ENCODE data around the gene PLEKHA5.

Gene PLEKHA5

GRCh38 chr12:19415563-19415962 is 286.0 kb downstream of the PLEKHA5 start:
- DNase-seq = no peak
- no peak overlapping the region for H3K4me2 ChIP-seq (ENCODE audit: low read length, poor library complexity, severe bottlenecking)
- no peak overlapping the region for H3K4me3 ChIP-seq (ENCODE audit: insufficient read depth in 1 of 2, low read depth in 1 of 2, low read length in 2 of 2)
- no peak overlapping the region for H2BK12ac ChIP-seq (ENCODE audit: low read length in 2 of 2)
- H2AK5ac ChIP-seq (ENCODE audit: low read length, severe bottlenecking) = no peak overlapping the region
- no peak overlapping the region for H4K91ac ChIP-seq (ENCODE audit: low read length)
- H3K9me3 ChIP-seq (ENCODE audit: control insufficient read depth, low read length) = no peaks in the 10 kb centered on the region
- H3K4ac ChIP-seq (ENCODE audit: low read depth in 1 of 2, low read length in 2 of 2) = no peak overlapping the region
- no peak overlapping the region for H3K18ac ChIP-seq (ENCODE audit: low read depth in 1 of 2, low read length in 2 of 2)
- no peak overlapping the region for H2BK15ac ChIP-seq (ENCODE audit: low read depth, poor library complexity, severe bottlenecking)
- no peak overlapping the region for H2BK5ac ChIP-seq (ENCODE audit: low read depth, low read length, poor library complexity, severe bottlenecking)
- no peaks in the 10 kb centered on the region for H3K79me1 ChIP-seq (replicated peaks; ENCODE audit: low read length, poor library complexity, severe bottlenecking)
- H3K9ac ChIP-seq (ENCODE audit: low read length) = no peak overlapping the region
- no peak overlapping the region for H2BK120ac ChIP-seq (ENCODE audit: low read depth, low read length)
- H3K27ac ChIP-seq (ENCODE audit: low read length, poor library complexity, severe bottlenecking) = no peak overlapping the region
- H3K4me1 ChIP-seq (ENCODE audit: control insufficient read depth, insufficient read depth, low read depth, low read length) = no peaks in the 10 kb centered on the region
- no peak overlapping the region for H3K14ac ChIP-seq (ENCODE audit: low read length in 2 of 2)
- no peaks in the 10 kb centered on the region for H3K27me3 ChIP-seq (ENCODE audit: control insufficient read depth in 1 of 2, insufficient read depth in 1 of 2, low read length in 2 of 2)
- no peak overlapping the region for H3K23ac ChIP-seq (ENCODE audit: low read length in 2 of 2)
- no peaks in the 10 kb centered on the region for H3K36me3 ChIP-seq (ENCODE audit: control insufficient read depth in 1 of 2, insufficient read depth in 2 of 2, low read depth in 1 of 2, low read length in 2 of 2)
- no peak overlapping the region for H4K8ac ChIP-seq (ENCODE audit: low read length)
- no peak overlapping the region for H2AFZ ChIP-seq (ENCODE audit: low read depth, low read length)

- H3K18ac ChIP-seq (ENCODE audit: low read depth in 1 of 2, low read length in 2 of 2) = no peak overlapping the region
- no peak overlapping the region for H4K91ac ChIP-seq (ENCODE audit: low read length)
- no peak overlapping the region for H2AK5ac ChIP-seq (ENCODE audit: low read length, severe bottlenecking)
- H2BK12ac ChIP-seq (ENCODE audit: low read length in 2 of 2) = no peak overlapping the region
- H2BK15ac ChIP-seq (ENCODE audit: low read depth, poor library complexity, severe bottlenecking) = no peak overlapping the region
- no peaks in the 10 kb centered on the region for H3K27me3 ChIP-seq (ENCODE audit: control insufficient read depth in 1 of 2, insufficient read depth in 1 of 2, low read length in 2 of 2)
- no peak overlapping the region for H3K23ac ChIP-seq (ENCODE audit: low read length in 2 of 2)
- H3K9me3 ChIP-seq (ENCODE audit: control insufficient read depth, low read length) = no peaks in the 10 kb centered on the region
- H3K4me2 ChIP-seq (ENCODE audit: low read length, poor library complexity, severe bottlenecking) = no peak overlapping the region
- no peaks in the 10 kb centered on the region for H3K36me3 ChIP-seq (ENCODE audit: control insufficient read depth in 1 of 2, insufficient read depth in 2 of 2, low read depth in 1 of 2, low read length in 2 of 2)
- no peak overlapping the region for H3K27ac ChIP-seq (ENCODE audit: low read length, poor library complexity, severe bottlenecking)
- peaks cover 1% of the 10 kb centered on the region for H3K4me1 ChIP-seq (ENCODE audit: control insufficient read depth, insufficient read depth, low read depth, low read length)
- no peak overlapping the region for H3K4me3 ChIP-seq (ENCODE audit: insufficient read depth in 1 of 2, low read depth in 1 of 2, low read length in 2 of 2)
- no peaks in the 10 kb centered on the region for H3K79me1 ChIP-seq (replicated peaks; ENCODE audit: low read length, poor library complexity, severe bottlenecking)
- H2BK5ac ChIP-seq (ENCODE audit: low read depth, low read length, poor library complexity, severe bottlenecking) = no peak overlapping the region
- no peak overlapping the region for H2AFZ ChIP-seq (ENCODE audit: low read depth, low read length)
- no peak for DNase-seq
- H3K14ac ChIP-seq (ENCODE audit: low read length in 2 of 2) = no peak overlapping the region
- H3K9ac ChIP-seq (ENCODE audit: low read length) = no peak overlapping the region
- H2BK120ac ChIP-seq (ENCODE audit: low read depth, low read length) = no peak overlapping the region
- no peak overlapping the region for H4K8ac ChIP-seq (ENCODE audit: low read length)
- no peak overlapping the region for H3K4ac ChIP-seq (ENCODE audit: low read depth in 1 of 2, low read length in 2 of 2)
- WGBS = 96% methylated on average over 10 of the region's 14 CpGs
Measured at GRCh38 chr12:19419086-19419485, 289.6 kb downstream of the PLEKHA5 start.

- no peaks in the 10 kb centered on the region for H3K27me3 ChIP-seq (ENCODE audit: control insufficient read depth in 1 of 2, insufficient read depth in 1 of 2, low read length in 2 of 2)
- H3K27ac ChIP-seq (ENCODE audit: low read length, poor library complexity, severe bottlenecking) = no peak overlapping the region
- H3K4me1 ChIP-seq (ENCODE audit: control insufficient read depth, insufficient read depth, low read depth, low read length) = peaks cover 1% of the 10 kb centered on the region
- no peak overlapping the region for H3K4ac ChIP-seq (ENCODE audit: low read depth in 1 of 2, low read length in 2 of 2)
- no peaks in the 10 kb centered on the region for H3K9me3 ChIP-seq (ENCODE audit: control insufficient read depth, low read length)
- no peak overlapping the region for H2BK12ac ChIP-seq (ENCODE audit: low read length in 2 of 2)
- H3K79me1 ChIP-seq (replicated peaks; ENCODE audit: low read length, poor library complexity, severe bottlenecking) = no peaks in the 10 kb centered on the region
- no peak overlapping the region for H4K8ac ChIP-seq (ENCODE audit: low read length)
- H3K36me3 ChIP-seq (ENCODE audit: control insufficient read depth in 1 of 2, insufficient read depth in 2 of 2, low read depth in 1 of 2, low read length in 2 of 2) = no peaks in the 10 kb centered on the region
- H2AK5ac ChIP-seq (ENCODE audit: low read length, severe bottlenecking) = no peak overlapping the region
- no peak overlapping the region for H3K4me3 ChIP-seq (ENCODE audit: insufficient read depth in 1 of 2, low read depth in 1 of 2, low read length in 2 of 2)
- H3K23ac ChIP-seq (ENCODE audit: low read length in 2 of 2) = no peak overlapping the region
- no peak overlapping the region for H3K4me2 ChIP-seq (ENCODE audit: low read length, poor library complexity, severe bottlenecking)
- no peak for DNase-seq
- no peak overlapping the region for H2BK5ac ChIP-seq (ENCODE audit: low read depth, low read length, poor library complexity, severe bottlenecking)
- no peak overlapping the region for H2BK15ac ChIP-seq (ENCODE audit: low read depth, poor library complexity, severe bottlenecking)
- H3K9ac ChIP-seq (ENCODE audit: low read length) = no peak overlapping the region
- no peak overlapping the region for H2AFZ ChIP-seq (ENCODE audit: low read depth, low read length)
- H4K91ac ChIP-seq (ENCODE audit: low read length) = no peak overlapping the region
- 90% methylated on average over 6 of the region's 6 CpGs for WGBS
- no peak overlapping the region for H3K18ac ChIP-seq (ENCODE audit: low read depth in 1 of 2, low read length in 2 of 2)
- no peak overlapping the region for H3K14ac ChIP-seq (ENCODE audit: low read length in 2 of 2)
- H2BK120ac ChIP-seq (ENCODE audit: low read depth, low read length) = no peak overlapping the region
Measured at GRCh38 chr12:19421503-19422282, 292.2 kb downstream of the PLEKHA5 start.

- Histone ChIP-seq H2BK15ac (ENCODE audit: low read depth, poor library complexity, severe bottlenecking) (no peak overlapping the region), H3K27me3 (ENCODE audit: control insufficient read depth in 1 of 2, insufficient read depth in 1 of 2, low read length in 2 of 2) (no peaks in the 10 kb centered on the region), H4K91ac (ENCODE audit: low read length) (no peak overlapping the region), H3K4ac (ENCODE audit: low read depth in 1 of 2, low read length in 2 of 2) (no peak overlapping the region), H3K79me1 (replicated peaks; ENCODE audit: low read length, poor library complexity, severe bottlenecking) (no peaks in the 10 kb centered on the region), H3K4me3 (ENCODE audit: insufficient read depth in 1 of 2, low read depth in 1 of 2, low read length in 2 of 2) (no peak overlapping the region), H3K27ac (ENCODE audit: low read length, poor library complexity, severe bottlenecking) (no peak overlapping the region), H3K4me2 (ENCODE audit: low read length, poor library complexity, severe bottlenecking) (no peak overlapping the region), H3K9me3 (ENCODE audit: control insufficient read depth, low read length) (no peaks in the 10 kb centered on the region), H3K23ac (ENCODE audit: low read length in 2 of 2) (no peak overlapping the region), H2BK5ac (ENCODE audit: low read depth, low read length, poor library complexity, severe bottlenecking) (no peak overlapping the region), H2BK12ac (ENCODE audit: low read length in 2 of 2) (no peak overlapping the region), H3K14ac (ENCODE audit: low read length in 2 of 2) (no peak overlapping the region), H2AK5ac (ENCODE audit: low read length, severe bottlenecking) (no peak overlapping the region), H2BK120ac (ENCODE audit: low read depth, low read length) (no peak overlapping the region), H2AFZ (ENCODE audit: low read depth, low read length) (no peak overlapping the region), H3K9ac (ENCODE audit: low read length) (no peak overlapping the region), H3K36me3 (ENCODE audit: control insufficient read depth in 1 of 2, insufficient read depth in 2 of 2, low read depth in 1 of 2, low read length in 2 of 2) (no peaks in the 10 kb centered on the region), H3K4me1 (ENCODE audit: control insufficient read depth, insufficient read depth, low read depth, low read length) (peaks cover 1% of the 10 kb centered on the region), H3K18ac (ENCODE audit: low read depth in 1 of 2, low read length in 2 of 2) (no peak overlapping the region), H4K8ac (ENCODE audit: low read length) (no peak overlapping the region)
- 94% methylated on average over 7 of the region's 12 CpGs for WGBS
- DNase-seq = no peak
Measured at GRCh38 chr12:19423166-19423930, 293.8 kb downstream of the PLEKHA5 start.

All from mesenchymal stem cell (in vitro differentiated cells and primary cell).